IMR-90 (cell line): ENCODE results near the gene KRT5. TPM values are rescaled to one million over a fixed set of nuclear protein-coding genes. Genes with fewer than 3 reads are reported as not detected.

Experiments
- ATAC-seq: fragments of 200-7000 bp; cut with Tn5 transposase; 2 replicates; pipeline ENCODE4 v1.9.1; 2020; ENCODE audit warnings: low read depth, mild to moderate bottlenecking, moderate library complexity
- BruUV-seq: library from RNA; stranded (reverse); fragments of 400-500 nt; replicated peaks from 2 replicates; lab custom pipeline; 2021; lab: Mats Ljungman, UMichigan
- CTCF ChIA-PET: fragments of 300-600 bp; formaldehyde crosslinking; extraction: SDS; loops from one replicate; lab custom pipeline; 2021; ENCODE audit warnings: antibody characterized with exemption; lab: Yijun Ruan, JAX
- POLR2A ChIA-PET: fragments of 300-600 bp; sonication (Branson Sonifier 250); formaldehyde crosslinking; loops from one replicate; lab custom pipeline; 2022; ENCODE audit warnings: antibody characterized with exemption; ENCODE audit not compliant: unreplicated experiment; lab: Charles Lee
- DNase-seq: peaks from one replicate; pipeline ENCODE4 v3.0.0; 2013
- H2AFZ ChIP-seq: replicated peaks from 2 replicates; pipeline ENCODE3; 2013; ENCODE audit warnings: low read length, mild to moderate bottlenecking; ENCODE audit not compliant: poor library complexity
- H2AK5ac ChIP-seq: 2 replicates; pipeline ENCODE4 v1.6.1; 2013; ENCODE audit warnings: low read depth, low read length, inconsistent platforms
- H2AK9ac ChIP-seq: replicated peaks from 2 replicates; pipeline ENCODE3; 2013; ENCODE audit warnings: mild to moderate bottlenecking, low read depth, low read length, moderate library complexity; ENCODE audit not compliant: poor library complexity
- H2BK120ac ChIP-seq: 2 replicates; pipeline ENCODE4 v1.6.1; 2013; ENCODE audit warnings: low read depth, low read length, inconsistent platforms
- H2BK15ac ChIP-seq: 3 replicates; pipeline ENCODE4 v1.6.1; 2013; ENCODE audit warnings: low read depth, low read length, inconsistent platforms
- H2BK20ac ChIP-seq: 2 replicates; pipeline ENCODE4 v1.6.1; 2013; ENCODE audit warnings: low read depth, mild to moderate bottlenecking, inconsistent platforms, low read length, moderate library complexity
- H2BK5ac ChIP-seq: 2 replicates; pipeline ENCODE4 v1.6.1; 2013; ENCODE audit warnings: mild to moderate bottlenecking, low read depth, low read length, inconsistent platforms; ENCODE audit not compliant: poor library complexity, severe bottlenecking
- H3K14ac ChIP-seq: replicated peaks from 2 replicates; pipeline ENCODE4 v1.6.1; 2013; ENCODE audit warnings: low read depth, low read length, inconsistent platforms
- H3K18ac ChIP-seq: 2 replicates; pipeline ENCODE4 v1.6.1; 2013; ENCODE audit warnings: low read depth, low read length, control low read depth
- H3K23ac ChIP-seq: 2 replicates; pipeline ENCODE4 v1.6.1; 2013; ENCODE audit warnings: low read depth, low read length, inconsistent platforms
- H3K27ac ChIP-seq: 2 replicates; pipeline ENCODE4 v1.5.1; 2013; ENCODE audit warnings: mild to moderate bottlenecking, control low read depth, low read length; ENCODE audit not compliant: insufficient read depth
- H3K27me3 ChIP-seq: 2 replicates; pipeline ENCODE4 v1.6.1; 2013; ENCODE audit warnings: low read length; ENCODE audit not compliant: control insufficient read depth, insufficient read depth
- H3K36me3 ChIP-seq: 2 replicates; pipeline ENCODE4 v1.6.1; 2013; ENCODE audit warnings: low read length, mixed read lengths; ENCODE audit not compliant: control insufficient read depth, insufficient read depth
- H3K4ac ChIP-seq: 2 replicates; pipeline ENCODE4 v1.6.1; 2013; ENCODE audit warnings: low read depth, low read length, inconsistent platforms
- H3K4me1 ChIP-seq: 2 replicates; pipeline ENCODE4 v1.6.1; 2013; ENCODE audit warnings: low read length, mixed read lengths; ENCODE audit not compliant: control insufficient read depth, insufficient read depth
- H3K4me2 ChIP-seq: 2 replicates; pipeline ENCODE4 v1.6.1; 2013; ENCODE audit warnings: low read depth, mild to moderate bottlenecking, control low read depth, low read length, moderate library complexity
- H3K4me3 ChIP-seq: 2 replicates; pipeline ENCODE4 v1.5.1; 2013; ENCODE audit warnings: low read depth, mild to moderate bottlenecking, control low read depth, low read length, moderate library complexity; ENCODE audit not compliant: insufficient read depth
- H3K56ac ChIP-seq: 2 replicates; pipeline ENCODE4 v1.6.1; 2013; ENCODE audit warnings: low read length, inconsistent platforms; ENCODE audit not compliant: insufficient read depth; ENCODE audit errors: extremely low read depth
- H3K79me1 ChIP-seq, 2 experiments: 2 replicates each; pipeline ENCODE4 v1.6.1; 2013; ENCODE audit warnings: low read length in 2 of 2, inconsistent platforms in 1 of 2, low read depth in 1 of 2
- H3K9ac ChIP-seq: 2 replicates; pipeline ENCODE4 v1.6.1; 2013; ENCODE audit warnings: low read depth, low read length, control low read depth
- H3K9me1 ChIP-seq: 2 replicates; pipeline ENCODE4 v1.6.1; 2013; ENCODE audit warnings: low read length, inconsistent platforms; ENCODE audit not compliant: insufficient read depth
- H3K9me3 ChIP-seq: 2 replicates; pipeline ENCODE4 v1.6.1; 2013; ENCODE audit warnings: low read length; ENCODE audit not compliant: control insufficient read depth, insufficient read depth
- H4K20me1 ChIP-seq: 2 replicates; pipeline ENCODE4 v1.6.1; 2013; ENCODE audit warnings: low read length, inconsistent platforms; ENCODE audit not compliant: insufficient read depth
- H4K5ac ChIP-seq: 2 replicates; pipeline ENCODE4 v1.6.1; 2013; ENCODE audit warnings: mild to moderate bottlenecking, low read depth, low read length, control low read depth
- H4K8ac ChIP-seq, 2 experiments: 2 replicates each; pipeline ENCODE4 v1.6.1; 2013; ENCODE audit warnings: low read depth in 2 of 2, low read length in 2 of 2, control low read depth in 1 of 2, inconsistent platforms in 1 of 2
- H4K91ac ChIP-seq: 2 replicates; pipeline ENCODE4 v1.6.1; 2013; ENCODE audit warnings: low read depth, low read length, inconsistent platforms; ENCODE audit not compliant: insufficient read depth
- BHLHE40 ChIP-seq: fragments of 150-350 bp; IDR thresholded peaks from 2 replicates; pipeline ENCODE4 v1.6.1; 2016; ENCODE audit warnings: mild to moderate bottlenecking, low read depth, low read length
- CTCF ChIP-seq: conservative IDR thresholded peaks from 2 replicates; pipeline ENCODE4 v1.5.1; 2012; ENCODE audit warnings: mild to moderate bottlenecking, low read depth, low read length, improper control_type of control experiment
- ELK1 ChIP-seq: fragments of 150-350 bp; IDR thresholded peaks from 2 replicates; pipeline ENCODE4 v1.6.1; 2016; ENCODE audit warnings: low read depth, mild to moderate bottlenecking, low read length, moderate library complexity, borderline replicate concordance
- MAFK ChIP-seq: IDR thresholded peaks from 2 replicates; pipeline ENCODE4 v1.6.1; 2012; ENCODE audit warnings: low read depth, low read length, improper control_type of control experiment
- MAZ ChIP-seq: IDR thresholded peaks from 2 replicates; pipeline ENCODE4 v1.6.1; 2012; ENCODE audit warnings: low read depth, mild to moderate bottlenecking, low read length, improper control_type of control experiment, moderate library complexity, borderline replicate concordance
- MXI1 ChIP-seq: IDR thresholded peaks from 2 replicates; pipeline ENCODE4 v1.6.1; 2012; ENCODE audit warnings: low read depth, mild to moderate bottlenecking, low read length, moderate library complexity, borderline replicate concordance
- NFE2L2 ChIP-seq: fragments of 150-350 bp; IDR thresholded peaks from 2 replicates; pipeline ENCODE4 v1.6.1; 2016; ENCODE audit warnings: low read depth, mild to moderate bottlenecking, low read length
- POLR2A ChIP-seq: IDR thresholded peaks from 2 replicates; pipeline ENCODE4 v1.6.1; 2012; ENCODE audit warnings: mild to moderate bottlenecking, low read depth, low read length
- RAD21 ChIP-seq: IDR thresholded peaks from 2 replicates; pipeline ENCODE4 v1.6.1; 2012; ENCODE audit warnings: low read length, improper control_type of control experiment
- RCOR1 ChIP-seq: IDR thresholded peaks from 2 replicates; pipeline ENCODE4 v1.6.1; 2012; ENCODE audit warnings: mild to moderate bottlenecking, low read length, improper control_type of control experiment; ENCODE audit not compliant: insufficient replicate concordance
- RFX5 ChIP-seq: IDR thresholded peaks from 2 replicates; pipeline ENCODE4 v1.8.0; 2012; ENCODE audit warnings: low read depth, mild to moderate bottlenecking, low read length, moderate library complexity
- SMC3 ChIP-seq: fragments of 150-350 bp; IDR thresholded peaks from 2 replicates; pipeline ENCODE4 v1.6.1; 2016; ENCODE audit warnings: low read depth, mild to moderate bottlenecking, antibody characterized with exemption, low read length, moderate library complexity
- USF2 ChIP-seq: fragments of 150-350 bp; IDR thresholded peaks from 2 replicates; pipeline ENCODE4 v1.6.1; 2017; ENCODE audit warnings: mild to moderate bottlenecking, antibody characterized with exemption, low read length, low read depth
- WGBS, 2 experiments: methylation state at CpG; one replicate each; pipeline versions ENCODE4 v1.1.5 to v1.1.7; 2013; ENCODE audit warnings: missing lambda C conversion rate in 2 of 2; ENCODE audit not compliant: insufficient read length in 1 of 2; ENCODE audit errors: extremely low coverage in 2 of 2; 5-methylcytosine and 5-hydroxymethylcytosine counted together
- dilution Hi-C: fragments of 300-500 bp; cut with HindIII; formaldehyde crosslinking; loops from one replicate; pipeline ENCODE4 v1.14.3; 2018; ENCODE audit warnings: low sequenced_read_pairs; ENCODE audit not compliant: unreplicated experiment
- in situ Hi-C: fragments of 300-500 bp; cut with MboI; formaldehyde crosslinking; loops from 3 replicates; pipeline ENCODE4 v1.14.3; 2019; ENCODE audit warnings: low sequenced_read_pairs, inconsistent platforms, mixed read lengths
- intact Hi-C: fragments of 100-400 bp; cut with micrococcal nuclease; formaldehyde crosslinking; loops from 2 replicates; pipeline ENCODE4 v1.10.0; 2022
- polyA plus RNA-seq, 3 experiments: library from polyadenylated mRNA; depleted of rRNA; stranded (reverse); fragments of >200 nt; gene quantifications; 2 replicates each; pipeline ENCODE4 v1.2.3, GENCODE V29; 2012; ENCODE audit warnings: low replicate concordance in 1 of 3
- total RNA-seq: library from RNA; depleted of rRNA; stranded (reverse); fragments of >200 nt; gene quantifications from 2 replicates; pipeline ENCODE4 v1.2.3, GENCODE V29; 2012

The KRT5 gene
- total and polyA plus RNA-seq, 2 of the 4 experiments (the other 2 are of a cell fraction), result not detected

- no peak for TF ChIP-seq RAD21
These were observed 1.4 kb downstream of the KRT5 start (continued) for GRCh38 chr12:52518574-52519386.

GRCh38 chr12:52517888-52518287, 2.3 kb downstream of the KRT5 start:
- intact Hi-C loops (no loop called here), dilution Hi-C loops (no loop called here), in situ Hi-C loops (no loop called here)
- H2AK5ac ChIP-seq, result no peak overlapping the region
- H2AFZ ChIP-seq, result no peak overlapping the region
- no peaks in the 10 kb centered on the region for H3K9me3 ChIP-seq
- TF ChIP-seq ELK1 (no peak), NFE2L2 (no peak), BHLHE40 (no peak), USF2 (no peak), RCOR1 (no peak), RAD21 (no peak), MAFK (no peak), CTCF (no peak), SMC3 (no peak), MXI1 (no peak), POLR2A (no peak), MAZ (no peak), RFX5 (no peak)
- H2BK15ac ChIP-seq, result no peak overlapping the region
- no TSS peak for BruUV-seq
- H3K79me1 ChIP-seq, result no peaks in the 10 kb centered on the region
- ChIA-PET POLR2A (no interaction called here), CTCF (no interaction called here)
- no peak overlapping the region for H3K4me2 ChIP-seq
- no peak overlapping the region for H3K14ac ChIP-seq
- H3K4ac ChIP-seq, result no peak overlapping the region
- H4K20me1 ChIP-seq, result no peaks in the 10 kb centered on the region; the same call in 1 of the 2 replicates
- H3K27ac ChIP-seq, result no peak overlapping the region
- H3K9me1 ChIP-seq, result no peaks in the 10 kb centered on the region
- H2BK120ac ChIP-seq, result no peak overlapping the region
- H3K9ac ChIP-seq, result no peak overlapping the region
- no peak overlapping the region for H2AK9ac ChIP-seq
- H3K27me3 ChIP-seq, result peaks cover 35% of the 10 kb centered on the region
- no peak overlapping the region for H2BK20ac ChIP-seq
- H2BK5ac ChIP-seq, result no peak overlapping the region
- DNase-seq, result no peak
- no peaks in the 10 kb centered on the region for H3K36me3 ChIP-seq
- WGBS, 2 experiments, result 86% methylated on average over 1 of the region's 5 CpGs; no CpG with 5 or more reads in 1 of the 2 experiments
- no peak overlapping the region for H4K91ac ChIP-seq
- H3K4me1 ChIP-seq, result no peaks in the 10 kb centered on the region
- no peak overlapping the region for H4K8ac ChIP-seq
- H3K4me3 ChIP-seq, result no peak overlapping the region
- no peak overlapping the region for H3K56ac ChIP-seq
- H3K18ac ChIP-seq, result no peak overlapping the region
- no peak for ATAC-seq
- no peak overlapping the region for H3K23ac ChIP-seq
- no peak overlapping the region for H4K5ac ChIP-seq
